Keratinocyte (primary cell): ENCODE data around the gene ATP5ME. TPM values are rescaled to one million over a fixed set of nuclear protein-coding genes. Genes with fewer than 3 reads are reported as not detected.

ENCODE experiments used
- DNase-seq: peaks from one replicate; pipeline ENCODE4 v3.0.0-alpha.2; 2011; ENCODE audit warnings: low read depth, missing footprints, low spot score
- FAIRE-seq: peaks from 2 replicates; lab custom pipeline; 2011; peaks lifted over from hg19 to GRCh38; lab: Jason Lieb, UNC
- H2AFZ ChIP-seq: 2 replicates; pipeline ENCODE4 v1.6.0; 2012; ENCODE audit warnings: low read length, control low read depth, inconsistent platforms; ENCODE audit not compliant: control insufficient read depth
- H3K27ac ChIP-seq: 2 replicates; pipeline ENCODE4 v1.5.1; 2011; ENCODE audit warnings: low read length; ENCODE audit not compliant: control insufficient read depth, insufficient read depth
- H3K27me3 ChIP-seq: 3 replicates; pipeline ENCODE4 v1.6.0; 2011; ENCODE audit warnings: low read length; ENCODE audit not compliant: control insufficient read depth, insufficient read depth; ENCODE audit errors: extremely low read depth
- H3K36me3 ChIP-seq, 2 experiments: 2 replicates in 1 of 2; 3 replicates in 1 of 2; pipeline ENCODE4 v1.5.1; 2011; ENCODE audit warnings: low read length in 2 of 2, mild to moderate bottlenecking in 1 of 2; ENCODE audit not compliant: control insufficient read depth in 2 of 2, insufficient read depth in 2 of 2; ENCODE audit errors: extremely low read depth in 1 of 2
- H3K4me1 ChIP-seq: 3 replicates; pipeline ENCODE4 v1.5.1; 2011; ENCODE audit warnings: low read length; ENCODE audit not compliant: control insufficient read depth, insufficient read depth; ENCODE audit errors: extremely low read depth
- H3K4me2 ChIP-seq: 3 replicates; pipeline ENCODE4 v1.6.0; 2011; ENCODE audit warnings: low read depth, low read length; ENCODE audit not compliant: control insufficient read depth, insufficient read depth; ENCODE audit errors: extremely low read depth
- H3K4me3 ChIP-seq, 3 experiments: fragments of 200-600 bp in 1 of 3; sonication (generic) in 1 of 3; 2 replicates in 2 of 3; 3 replicates in 1 of 3; pipeline ENCODE4 v1.5.1; 2011 to 2016; ENCODE audit warnings: low read length in 3 of 3, mild to moderate bottlenecking in 3 of 3, control low read depth in 2 of 3, inconsistent platforms in 1 of 3, low read depth in 1 of 3, mixed read lengths in 1 of 3, mixed run types in 1 of 3, moderate library complexity in 1 of 3; ENCODE audit not compliant: control insufficient read depth in 2 of 3, insufficient read depth in 2 of 3; ENCODE audit errors: extremely low read depth in 1 of 3
- H3K79me2 ChIP-seq: 2 replicates; pipeline ENCODE4 v1.6.0; 2012; ENCODE audit warnings: low read length; ENCODE audit not compliant: control insufficient read depth, insufficient read depth
- H3K9ac ChIP-seq: 3 replicates; pipeline ENCODE4 v1.6.0; 2011; ENCODE audit warnings: low read length; ENCODE audit not compliant: control insufficient read depth, insufficient read depth; ENCODE audit errors: extremely low read depth
- H3K9me1 ChIP-seq: 3 replicates; pipeline ENCODE4 v1.6.0; 2011; ENCODE audit warnings: low read length; ENCODE audit not compliant: control insufficient read depth, insufficient read depth; ENCODE audit errors: extremely low read depth
- H3K9me3 ChIP-seq: 2 replicates; pipeline ENCODE4 v1.5.1; 2012; ENCODE audit warnings: low read depth, low read length; ENCODE audit not compliant: control insufficient read depth
- H4K20me1 ChIP-seq: 3 replicates; pipeline ENCODE4 v1.6.0; 2011; ENCODE audit warnings: low read length; ENCODE audit not compliant: control insufficient read depth, insufficient read depth; ENCODE audit errors: extremely low read depth
- CTCF ChIP-seq, 3 experiments: IDR thresholded peaks in 1 of 3; conservative IDR thresholded peaks in 1 of 3; optimal IDR thresholded peaks in 1 of 3; 2 replicates in 2 of 3; 3 replicates in 1 of 3; pipeline versions ENCODE3 to v1.5.1; 2011; ENCODE audit warnings: low read length in 3 of 3, mild to moderate bottlenecking in 3 of 3, moderate library complexity in 2 of 3, control low read depth in 1 of 3, inconsistent platforms in 1 of 3; ENCODE audit not compliant: insufficient read depth in 2 of 3; ENCODE audit errors: extremely low read depth in 1 of 3
- EZH2 ChIP-seq: IDR thresholded peaks from one replicate; pipeline ENCODE4 v1.6.1; 2012; ENCODE audit warnings: inconsistent platforms, mild to moderate bottlenecking, low read length, moderate library complexity
- dilution Hi-C: fragments of 300-500 bp; cut with MboI; formaldehyde crosslinking; loops from one replicate; pipeline ENCODE4 v1.7.0; 2020; ENCODE audit warnings: low sequenced_read_pairs; ENCODE audit not compliant: extremely low pct_ligation_motif_present
- polyA plus RNA-seq, 5 experiments: library from polyadenylated mRNA; depleted of rRNA in 3 of 5; stranded (reverse) in 3 of 5; stranded (forward) in 1 of 5; unstranded in 1 of 5; fragments of >200 nt; gene quantifications; 1 replicate in 1 of 5; 2 replicates in 3 of 5; 3 replicates in 1 of 5; pipeline versions ENCODE4 v1.2.1 to v1.2.3, GENCODE V29; 2011 to 2012; ENCODE audit warnings: missing spikeins in 2 of 5, low read depth in 1 of 5, low replicate concordance in 1 of 5

ATP5ME gene
- polyA plus RNA-seq, 1 donor (not counting 4 experiments of a cell fraction or from before 2014, with no cell fraction given): 438 TPM

- H3K36me3 ChIP-seq: no peaks in the 10 kb centered on the region
- H3K9me1 ChIP-seq: no peaks in the 10 kb centered on the region
- dilution Hi-C loops: no loop called here
- DNase-seq (no peak), FAIRE-seq (no peak)
- H4K20me1 ChIP-seq: no peaks in the 10 kb centered on the region
- no peak for TF ChIP-seq CTCF (optimal IDR thresholded peaks at IDR 0.05 in 1 of 3, IDR thresholded peaks at IDR 0.05 in 1 of 3, conservative IDR thresholded peaks at IDR 0.05 in 1 of 3; ENCODE audit: extremely low read depth in 1 of 3, insufficient read depth in 2 of 3, low read length in 3 of 3)
- TF ChIP-seq EZH2: no peak
- no peak overlapping the region for H2AFZ ChIP-seq
- H3K4me1 ChIP-seq: no peaks in the 10 kb centered on the region
- peaks cover 3% of the 10 kb centered on the region for H3K9me3 ChIP-seq
- no peak overlapping the region for H3K9ac ChIP-seq
- H3K27ac ChIP-seq: no peak overlapping the region
- no peak overlapping the region for H3K4me3 ChIP-seq
- peaks cover 18% of the 10 kb centered on the region for H3K27me3 ChIP-seq
- no peaks in the 10 kb centered on the region for H3K79me2 ChIP-seq
- H3K4me2 ChIP-seq: no peak overlapping the region
Measured at GRCh38 chr4:659851-660250, 14.2 kb downstream of the ATP5ME start.

GRCh38 chr4:658681-659667 lies 15.1 kb downstream of the ATP5ME start:
- Histone ChIP-seq H3K4me1 (no peaks in the 10 kb centered on the region), H2AFZ (no peak overlapping the region), H4K20me1 (no peaks in the 10 kb centered on the region), H3K4me2 (no peak overlapping the region), H3K79me2 (no peaks in the 10 kb centered on the region), H3K36me3 (no peaks in the 10 kb centered on the region), H3K27me3 (peaks cover 12% of the 10 kb centered on the region), H3K9me3 (peaks cover 3% of the 10 kb centered on the region), H3K4me3 (no peak overlapping the region), H3K9me1 (no peaks in the 10 kb centered on the region), H3K9ac (no peak overlapping the region), H3K27ac (no peak overlapping the region)
- TF ChIP-seq CTCF (optimal IDR thresholded peaks at IDR 0.05 in 1 of 3, IDR thresholded peaks at IDR 0.05 in 1 of 3, conservative IDR thresholded peaks at IDR 0.05 in 1 of 3; ENCODE audit: extremely low read depth in 1 of 3, insufficient read depth in 2 of 3, low read length in 3 of 3) (no peak), EZH2 (no peak)
- dilution Hi-C loops: no loop called here
- DNase-seq (no peak), FAIRE-seq (no peak)
